Colon (tissue), 2 donors: ENCODE measurements around the gene PRKAR1B.
"Not testable (repeated sequence)": the region's sequence is repeated elsewhere in the genome, so short reads cannot be mapped to it uniquely, and the experiment has no call there.

Experiments
- FAIRE-seq: peaks from 2 replicates; lab custom pipeline; 2012; peaks lifted over from hg19 to GRCh38; lab: Jason Lieb, UNC
- donor health status: control.
- donor health status: control.

PRKAR1B gene

DNA sequence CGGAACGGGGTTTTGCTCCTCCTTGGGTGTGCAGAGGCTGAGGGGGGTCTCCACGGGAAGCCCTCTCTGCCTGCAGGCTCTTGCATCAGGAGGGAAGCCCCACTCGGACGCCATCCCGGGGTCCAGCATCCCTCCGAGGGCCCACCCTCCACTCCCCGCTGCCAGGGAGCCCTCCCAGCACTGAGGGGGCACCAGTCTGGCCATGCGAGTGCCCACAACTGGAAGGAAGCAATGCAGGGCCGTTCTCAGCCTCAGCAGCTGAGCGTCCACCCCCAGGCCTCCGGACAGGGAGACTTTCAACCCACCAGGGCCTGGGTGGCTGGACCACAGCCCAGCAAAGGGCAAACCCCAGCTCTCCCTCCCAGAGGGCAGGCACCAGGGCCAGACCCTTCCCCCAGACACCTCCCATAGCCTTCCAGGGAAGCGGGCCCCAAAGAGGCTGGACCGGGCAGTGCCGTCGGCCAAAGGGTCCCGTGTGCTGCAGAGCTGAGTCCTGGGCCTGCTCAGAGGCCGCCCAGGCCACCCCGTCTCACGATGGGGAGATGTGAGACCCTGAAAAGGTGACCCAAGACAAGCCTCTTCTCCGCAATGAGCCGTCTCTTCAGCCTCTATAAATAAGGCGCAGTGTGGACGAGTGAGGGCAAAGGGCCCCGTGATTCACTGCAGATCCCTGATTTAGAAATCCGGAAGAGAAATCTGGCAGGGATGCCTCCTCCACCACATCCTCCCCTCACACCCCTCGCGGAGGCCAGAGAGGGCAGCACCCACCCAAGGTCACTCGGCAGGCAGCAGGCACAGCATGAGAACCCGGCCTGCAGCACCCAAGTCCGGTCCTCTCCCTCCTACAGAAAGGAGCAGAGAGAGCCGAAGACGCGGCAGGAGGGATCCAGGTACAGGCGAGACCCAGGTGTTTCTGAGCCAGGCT lies 82.4 kb downstream of the PRKAR1B start:
- no peak for FAIRE-seq

- FAIRE-seq, result no peak
Measured at GRCh38 chr7:641966-642365, 85.1 kb downstream of the PRKAR1B start.

GRCh38 chr7:641269-641671 lies 85.8 kb downstream of the PRKAR1B start:
- no peak for FAIRE-seq

DNA sequence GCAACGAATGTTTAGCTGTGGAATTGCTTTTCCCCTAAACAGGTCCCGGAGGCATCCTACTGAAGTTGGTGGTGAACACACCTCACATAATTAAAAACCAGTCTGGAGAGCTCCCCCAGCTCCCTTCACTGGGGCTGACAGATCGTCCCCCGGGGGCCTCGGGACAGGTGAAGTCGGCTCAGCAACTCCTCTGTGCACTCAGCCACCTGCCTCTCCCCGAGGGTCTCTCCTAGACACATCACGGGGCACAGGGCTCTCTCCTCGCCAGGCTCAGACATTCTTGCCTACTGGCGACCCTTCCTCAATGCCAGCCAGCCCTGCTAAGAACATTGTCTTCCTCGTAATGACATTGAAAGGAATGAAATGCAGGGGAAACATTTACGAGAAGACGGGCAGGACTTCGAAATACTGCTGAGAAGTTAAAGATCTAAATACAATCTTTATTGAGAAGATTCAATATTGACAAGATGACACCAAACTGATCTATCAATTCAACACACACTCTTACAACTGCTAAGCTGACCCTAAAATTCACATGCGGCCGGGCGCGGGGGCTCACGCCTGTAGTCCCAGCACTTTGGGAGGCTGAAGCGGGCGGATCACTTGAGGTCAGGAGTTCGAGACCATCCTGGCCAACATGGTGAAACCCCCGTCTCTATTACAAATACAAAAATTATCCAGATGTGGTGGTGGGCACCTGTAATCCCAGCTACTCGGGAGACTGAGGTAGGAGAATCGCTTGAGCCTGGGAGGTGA lies 88.6 kb downstream of the PRKAR1B start:
- FAIRE-seq, result no peak

GRCh38 chr7:637826-638225 lies 89.3 kb downstream of the PRKAR1B start:
- FAIRE-seq, result no peak

DNA sequence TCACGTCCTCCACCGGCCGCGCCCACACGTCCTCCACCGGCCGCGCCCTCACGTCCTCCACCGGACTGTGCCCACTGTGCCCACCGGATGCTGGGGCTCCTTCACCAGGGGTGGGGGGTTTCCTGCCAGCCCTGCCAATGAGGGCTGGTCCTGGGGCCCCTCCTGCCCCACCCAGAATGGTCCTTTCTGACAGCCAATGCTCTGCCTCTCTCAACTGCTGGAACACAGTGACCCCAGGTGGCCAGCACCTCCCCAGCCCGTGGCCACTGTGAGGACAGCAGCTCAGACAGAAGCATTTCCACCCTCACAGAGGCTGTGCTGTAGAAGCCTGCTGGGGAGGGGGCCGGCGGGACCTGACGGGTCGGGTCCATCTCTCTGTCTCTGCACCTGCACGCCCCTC lies 90.7 kb downstream of the PRKAR1B start:
- no peak for FAIRE-seq

- FAIRE-seq, result not testable (repeated sequence)
Measured at GRCh38 chr7:635687-636382, 91.2 kb downstream of the PRKAR1B start.

- FAIRE-seq, result no peak
Measured at GRCh38 chr7:635227-635626, 91.9 kb downstream of the PRKAR1B start.

GRCh38 chr7:633381-634018 lies 93.6 kb downstream of the PRKAR1B start:
- FAIRE-seq, result no peak

DNA sequence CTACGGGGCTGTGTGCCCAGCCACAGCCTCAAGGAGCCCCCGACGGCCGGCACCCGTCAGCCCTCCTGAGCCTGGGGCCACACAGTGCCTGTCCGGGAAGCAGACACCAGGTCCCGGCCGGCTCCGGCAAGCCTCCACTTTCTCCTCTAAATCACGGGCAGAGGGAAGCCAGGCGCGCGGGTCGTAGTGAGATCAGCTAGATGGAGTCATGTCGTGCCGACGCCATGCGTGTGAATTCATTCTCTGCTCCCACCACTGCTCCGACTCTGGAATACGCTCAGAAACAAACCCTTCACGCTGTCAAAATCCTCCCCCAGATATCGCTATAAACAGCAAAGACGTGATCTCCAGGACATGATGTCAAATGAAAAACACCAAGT lies 94.3 kb downstream of the PRKAR1B start:
- FAIRE-seq, result no peak

GRCh38 chr7:631964-632830 lies 94.9 kb downstream of the PRKAR1B start:
- no peak for FAIRE-seq

GRCh38 chr7:631291-631711 lies 95.8 kb downstream of the PRKAR1B start:
- no peak for FAIRE-seq

DNA sequence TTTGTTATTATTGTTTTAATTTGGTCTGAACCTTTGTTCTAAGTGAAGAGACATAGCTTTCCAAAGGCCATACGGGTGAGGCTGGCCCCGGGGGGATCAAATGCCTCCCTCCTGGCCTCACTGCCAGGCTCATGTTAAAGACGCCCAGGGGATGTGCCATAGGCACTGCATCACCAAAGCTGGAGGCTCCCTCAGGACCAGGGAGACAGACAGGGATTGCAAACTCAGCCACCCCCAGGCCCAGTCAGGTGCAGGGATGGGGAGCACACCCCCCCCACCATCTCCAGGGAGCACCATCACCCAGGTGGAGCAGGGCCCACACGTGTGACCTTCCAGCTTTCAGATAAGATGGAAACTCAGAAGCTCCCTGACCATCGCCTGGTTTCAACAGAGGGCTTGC lies 96.5 kb downstream of the PRKAR1B start:
- no peak for FAIRE-seq

DNA sequence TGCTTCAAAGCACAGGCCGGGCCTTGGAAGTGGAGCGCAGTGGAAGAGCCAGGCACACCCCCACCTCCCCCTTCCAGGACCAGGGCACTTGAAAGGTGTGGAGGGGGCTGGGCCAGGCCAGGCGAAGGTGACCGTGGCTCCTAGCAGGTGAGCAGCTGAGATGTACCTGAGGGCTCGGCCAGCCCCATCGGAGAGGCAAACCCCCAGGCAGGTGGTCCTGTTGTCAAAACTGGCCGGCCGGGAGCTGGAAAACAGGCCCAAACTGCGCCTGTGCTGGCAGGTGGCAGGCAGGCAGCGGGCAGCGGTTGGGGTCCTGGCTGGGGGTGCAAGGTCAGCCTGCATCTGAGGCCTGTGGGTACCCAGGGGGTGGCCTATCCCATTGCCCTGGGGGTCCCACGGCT lies 97.0 kb downstream of the PRKAR1B start:
- FAIRE-seq, result no peak

GRCh38 chr7:628826-629225 lies 98.3 kb downstream of the PRKAR1B start:
- FAIRE-seq, result no peak

DNA sequence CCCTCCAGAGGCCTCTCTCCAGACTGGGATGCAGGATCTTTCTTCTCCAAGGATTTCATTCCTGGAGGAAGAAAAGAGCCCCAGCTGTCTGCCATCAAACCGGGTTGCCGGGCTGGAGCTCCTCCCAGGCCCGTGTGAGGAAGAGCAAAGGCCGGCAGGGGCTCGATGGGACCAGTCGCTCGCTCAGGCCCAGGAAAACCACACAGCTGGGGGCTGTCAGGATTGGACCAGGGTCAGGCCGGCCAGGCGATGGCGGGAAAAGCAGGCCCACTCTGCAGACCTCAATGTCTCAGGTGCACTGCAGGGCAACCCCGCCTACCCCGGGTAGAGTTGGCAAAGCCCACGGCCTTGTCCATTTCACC lies 98.7 kb downstream of the PRKAR1B start:
- no peak for FAIRE-seq

GRCh38 chr7:627661-628401 lies 99.2 kb downstream of the PRKAR1B start:
- FAIRE-seq, result no peak

- FAIRE-seq, result no peak
Measured at GRCh38 chr7:625376-625971, 101.6 kb downstream of the PRKAR1B start.

GRCh38 chr7:623464-623863 lies 103.6 kb downstream of the PRKAR1B start:
- no peak for FAIRE-seq
